Uterus (tissue), 4 donors: ENCODE results near the gene SEL1L3. TPM values are rescaled to one million over a fixed set of nuclear protein-coding genes. Genes with fewer than 3 reads are reported as not detected.
"Not testable (repeated sequence)": the region's sequence is repeated elsewhere in the genome, so short reads cannot be mapped to it uniquely, and the experiment has no call there.

Experiments
- DNase-seq, 2 donors: peaks; one replicate each; pipeline ENCODE4 v3.0.0-alpha.2; 2019 to 2020
- H3K27ac ChIP-seq, 2 donors: fragments of 200-600 bp; sonication (generic); 1 replicate in 1 of 2; 2 replicates in 1 of 2; pipeline ENCODE4 v1.5.1; 2016 to 2018
- H3K27me3 ChIP-seq, 2 donors: fragments of 200-600 bp; sonication (generic); one replicate each; pipeline ENCODE4 v1.5.1; 2018 to 2019; ENCODE audit warnings: control low read depth in 1 of 2
- H3K36me3 ChIP-seq, 2 donors: fragments of 200-600 bp; sonication (generic); one replicate each; pipeline ENCODE4 v1.5.1; 2019; ENCODE audit warnings: control low read depth in 1 of 2
- H3K4me1 ChIP-seq, 2 donors: fragments of 200-600 bp; sonication (generic); one replicate each; pipeline ENCODE4 v1.5.1; 2018 to 2019; ENCODE audit warnings: control low read depth in 1 of 2
- H3K4me3 ChIP-seq, 2 donors: fragments of 200-600 bp; sonication (generic); 1 replicate in 1 of 2; 2 replicates in 1 of 2; pipeline ENCODE4 v1.5.1; 2018 to 2019; ENCODE audit warnings: mild to moderate bottlenecking in 1 of 2
- H3K9me3 ChIP-seq, 2 donors: fragments of 200-600 bp; sonication (generic); one replicate each; pipeline ENCODE4 v1.5.1; 2019; ENCODE audit warnings: control low read depth in 1 of 2
- CTCF ChIP-seq, 4 experiments: fragments of 200-600 bp in 2 of 4; fragments of 450-650 bp in 2 of 4; sonication (generic) in 2 of 4; IDR thresholded peaks; one replicate each; pipeline ENCODE4 v1.5.1; 2016 to 2019; ENCODE audit warnings: antibody characterized with exemption in 4 of 4, mild to moderate bottlenecking in 2 of 4, moderate library complexity in 1 of 4
- POLR2A ChIP-seq, 2 donors: fragments of 450-650 bp; IDR thresholded peaks; one replicate each; pipeline ENCODE4 v1.6.1; 2016; ENCODE audit warnings: antibody characterized with exemption in 2 of 2, mild to moderate bottlenecking in 1 of 2, moderate library complexity in 1 of 2
- intact Hi-C: fragments of 100-400 bp; cut with DNase I; formaldehyde crosslinking; loops from one replicate; pipeline ENCODE4 v1.15.1; 2023; ENCODE audit warnings: low total_unique reads
- total RNA-seq, 4 donors: library from RNA; depleted of rRNA in 3 of 4; stranded (reverse); fragments of >200 nt in 3 of 4; gene quantifications; one replicate each; pipeline versions ENCODE4 v1.1.0 to v1.2.4, GENCODE V29; 2014 to 2023
- donor health status: DM: yes; HTN: yes; CAD: no.

Gene SEL1L3
- total RNA-seq, 4 donors from 2014 or later: 4.1 to 46.1 (median 21.2) TPM

GRCh38 chr4:25873632-25874129 is 10.9 kb upstream of the SEL1L3 start:
- Histone ChIP-seq H3K27ac (no peak overlapping the region), H3K9me3 (no peaks in the 10 kb centered on the region), H3K27me3 (no peaks in the 10 kb centered on the region), H3K4me3 (no peak overlapping the region), H3K4me1 (no peaks in the 10 kb centered on the region), H3K36me3 (no peaks in the 10 kb centered on the region)
- intact Hi-C loops: no loop called here
- no peak for DNase-seq
- TF ChIP-seq CTCF (IDR thresholded peaks at IDR 0.05) (no peak), POLR2A (IDR thresholded peaks at IDR 0.05) (no peak)

GRCh38 chr4:25872851-25873631 is 10.3 kb upstream of the SEL1L3 start:
- H3K36me3 ChIP-seq: no peaks in the 10 kb centered on the region
- no peak for DNase-seq
- intact Hi-C loops: no loop called here
- no peak overlapping the region for H3K4me3 ChIP-seq
- no peaks in the 10 kb centered on the region for H3K9me3 ChIP-seq
- H3K4me1 ChIP-seq: no peaks in the 10 kb centered on the region
- no peak overlapping the region for H3K27ac ChIP-seq
- H3K27me3 ChIP-seq: no peaks in the 10 kb centered on the region
- TF ChIP-seq CTCF (IDR thresholded peaks at IDR 0.05): no peak
- no peak for TF ChIP-seq POLR2A (IDR thresholded peaks at IDR 0.05)

GRCh38 chr4:25870081-25870480 is 7.3 kb upstream of the SEL1L3 start:
- Histone ChIP-seq H3K4me1 (no peaks in the 10 kb centered on the region), H3K4me3 (no peak overlapping the region), H3K36me3 (no peaks in the 10 kb centered on the region), H3K27me3 (no peaks in the 10 kb centered on the region), H3K27ac (no peak overlapping the region), H3K9me3 (no peaks in the 10 kb centered on the region)
- TF ChIP-seq POLR2A (IDR thresholded peaks at IDR 0.05) (no peak), CTCF (IDR thresholded peaks at IDR 0.05) (no peak)
- intact Hi-C loops: no loop called here
- DNase-seq: no peak

GRCh38 chr4:25867781-25868294 is 5.0 kb upstream of the SEL1L3 start:
- no peaks in the 10 kb centered on the region for H3K36me3 ChIP-seq
- H3K9me3 ChIP-seq: no peaks in the 10 kb centered on the region
- H3K4me3 ChIP-seq: no peak overlapping the region
- DNase-seq: no peak
- no peaks in the 10 kb centered on the region for H3K4me1 ChIP-seq
- intact Hi-C loops: no loop called here
- no peaks in the 10 kb centered on the region for H3K27me3 ChIP-seq
- H3K27ac ChIP-seq: no peak overlapping the region
- TF ChIP-seq CTCF (IDR thresholded peaks at IDR 0.05) (no peak), POLR2A (IDR thresholded peaks at IDR 0.05) (no peak)

GRCh38 chr4:25866401-25866800 is 3.6 kb upstream of the SEL1L3 start:
- intact Hi-C loops, H3K9me3 ChIP-seq, H3K4me3 ChIP-seq, DNase-seq, H3K4me1 ChIP-seq, H3K27ac ChIP-seq, H3K36me3 ChIP-seq, H3K27me3 ChIP-seq: not testable (repeated sequence)
